Spleen (tissue), 7 donors: ENCODE measurements around the gene PIGV.

ENCODE experiments used
- POLR2A ChIP-seq, 3 donors: fragments of 450-650 bp; IDR thresholded peaks; one replicate each; pipeline ENCODE4 v1.5.1; 2017; ENCODE audit warnings: antibody characterized with exemption in 3 of 3, mild to moderate bottlenecking in 1 of 3
- TF ChIP-seq, protein P1 (sequence below), 11 experiments: fragments of 200-600 bp in 7 of 11; fragments of 450-650 bp in 4 of 11; sonication (generic) in 4 of 11; IDR thresholded peaks in 8 of 11; conservative IDR thresholded peaks in 3 of 11; 1 replicate in 7 of 11; 2 replicates in 4 of 11; pipeline versions ENCODE4 v1.4.0 to v1.8.0; 2016 to 2021; ENCODE audit warnings: antibody characterized with exemption in 11 of 11, inconsistent platforms in 4 of 11, mild to moderate bottlenecking in 1 of 11
- donor health status: DM: no; HTN: no; CAD: no; lungs with moderate emphysema.
- donor health status: DM: no; HTN: no; CAD: no.
- donor health status: DM: no; HTN: no; CAD: no.

- TF ChIP-seq, protein P1, sequence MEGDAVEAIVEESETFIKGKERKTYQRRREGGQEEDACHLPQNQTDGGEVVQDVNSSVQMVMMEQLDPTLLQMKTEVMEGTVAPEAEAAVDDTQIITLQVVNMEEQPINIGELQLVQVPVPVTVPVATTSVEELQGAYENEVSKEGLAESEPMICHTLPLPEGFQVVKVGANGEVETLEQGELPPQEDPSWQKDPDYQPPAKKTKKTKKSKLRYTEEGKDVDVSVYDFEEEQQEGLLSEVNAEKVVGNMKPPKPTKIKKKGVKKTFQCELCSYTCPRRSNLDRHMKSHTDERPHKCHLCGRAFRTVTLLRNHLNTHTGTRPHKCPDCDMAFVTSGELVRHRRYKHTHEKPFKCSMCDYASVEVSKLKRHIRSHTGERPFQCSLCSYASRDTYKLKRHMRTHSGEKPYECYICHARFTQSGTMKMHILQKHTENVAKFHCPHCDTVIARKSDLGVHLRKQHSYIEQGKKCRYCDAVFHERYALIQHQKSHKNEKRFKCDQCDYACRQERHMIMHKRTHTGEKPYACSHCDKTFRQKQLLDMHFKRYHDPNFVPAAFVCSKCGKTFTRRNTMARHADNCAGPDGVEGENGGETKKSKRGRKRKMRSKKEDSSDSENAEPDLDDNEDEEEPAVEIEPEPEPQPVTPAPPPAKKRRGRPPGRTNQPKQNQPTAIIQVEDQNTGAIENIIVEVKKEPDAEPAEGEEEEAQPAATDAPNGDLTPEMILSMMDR (IDR thresholded peaks at IDR 0.05 in 8 of 11, conservative IDR thresholded peaks at IDR 0.05 in 3 of 11): peak in 10 of 11 experiments; percentile 14 to 68 (median 44)
- TF ChIP-seq POLR2A (IDR thresholded peaks at IDR 0.05): peak in 1 of 3 donors; percentile 43
These were observed 46.0 kb downstream of the PIGV start for GRCh38 chr1:26833432-26834405.
